Right lobe of liver (tissue), 6 donors: ENCODE results near the gene KHDC1L. TPM values are rescaled to one million over a fixed set of nuclear protein-coding genes. Genes with fewer than 3 reads are reported as not detected.
"Not testable (repeated sequence)": the region's sequence is repeated elsewhere in the genome, so short reads cannot be mapped to it uniquely, and the experiment has no call there.

Experiments
- ATAC-seq, 4 donors: fragments of 200-7000 bp; cut with Tn5 transposase; one replicate each; pipeline ENCODE4 v1.9.1; 2020; ENCODE audit warnings: mild to moderate bottlenecking in 4 of 4, moderate library complexity in 4 of 4
- DNase-seq, 3 donors: peaks; one replicate each; pipeline ENCODE4 v3.0.0-alpha.2; 2020
- H3K27ac ChIP-seq, 3 donors: fragments of 200-600 bp; one replicate each; pipeline ENCODE4 v1.8.0; 2022
- H3K27me3 ChIP-seq, 2 donors: fragments of 200-600 bp; one replicate each; pipeline ENCODE4 v1.8.0; 2022
- H3K36me3 ChIP-seq, 4 donors: fragments of 200-600 bp; sonication (generic) in 1 of 4; one replicate each; pipeline versions ENCODE4 v1.5.1 to v1.8.0; 2017 to 2022; ENCODE audit warnings: control low read depth in 1 of 4
- H3K4me1 ChIP-seq, 4 donors: fragments of 200-600 bp; sonication (generic) in 1 of 4; one replicate each; pipeline versions ENCODE4 v1.5.1 to v1.8.0; 2017 to 2022; ENCODE audit warnings: control low read depth in 1 of 4
- H3K4me3 ChIP-seq, 3 donors: fragments of 200-600 bp; one replicate each; pipeline ENCODE4 v1.8.0; 2022
- H3K9me3 ChIP-seq, 4 donors: fragments of 200-600 bp; sonication (generic) in 1 of 4; one replicate each; pipeline versions ENCODE4 v1.5.1 to v1.8.0; 2017 to 2022; ENCODE audit warnings: control low read depth in 1 of 4
- CTCF ChIP-seq, 4 donors: fragments of 200-600 bp in 3 of 4; fragments of 450-650 bp in 1 of 4; IDR thresholded peaks; one replicate each; pipeline versions ENCODE4 v1.5.1 to v1.8.0; 2016 to 2022; ENCODE audit warnings: antibody characterized with exemption in 4 of 4, mild to moderate bottlenecking in 2 of 4
- POLR2A ChIP-seq: fragments of 450-650 bp; IDR thresholded peaks from one replicate; pipeline ENCODE4 v1.6.1; 2017; ENCODE audit warnings: antibody characterized with exemption, mild to moderate bottlenecking
- WGBS: methylation state at CpG from one replicate; pipeline ENCODE4 v1.1.6; 2018; ENCODE audit warnings: low coverage, low lambda C conversion rate; ENCODE audit not compliant: insufficient coverage; ENCODE audit errors: missing lambda C conversion rate; 5-methylcytosine and 5-hydroxymethylcytosine counted together
- intact Hi-C, 2 donors: fragments of 100-400 bp; cut with DNase I; formaldehyde crosslinking; loops; one replicate each; pipeline versions ENCODE4 v1.11.2 to v1.14.1; 2022
- total RNA-seq, 6 experiments: library from RNA; depleted of rRNA in 2 of 6; stranded (reverse); fragments of >200 nt in 2 of 6; fragmentation: NEBNext Ultra II Directional in 3 of 6; extraction: Animal tissue kit (Norgen Biotek cat#: 25700) in 3 of 6; gene quantifications; one replicate each; pipeline versions ENCODE4 v1.1.0 to v1.2.4, GENCODE V29; 2016 to 2023
- donor health status: DM: no; HTN: yes; CAD: no.
- donor health status: DM: no; HTN: no; CAD: no.
- donor health status: DM: no; HTN: no; CAD: no.
- donor health status: DM: no; HTN: yes; CAD: no.
- donor health status: DM: no; HTN: yes; CAD: no.

Gene KHDC1L
- total RNA-seq, 6 experiments from 2014 or later, result not detected

- Histone ChIP-seq H3K27me3 (no peaks in the 10 kb centered on the region), H3K4me3 (no peak overlapping the region), H3K36me3 (no peaks in the 10 kb centered on the region), H3K4me1 (no peaks in the 10 kb centered on the region), H3K9me3 (no peaks in the 10 kb centered on the region), H3K27ac (no peak overlapping the region)
- 71% methylated on average over 7 of the region's 7 CpGs for WGBS
- DNase-seq (no peak), ATAC-seq (no peak)
- intact Hi-C loops, result no loop called here
- no peak for TF ChIP-seq POLR2A
- no peak for TF ChIP-seq CTCF (IDR thresholded peaks at IDR 0.05)
Measured at GRCh38 chr6:73194744-73195143, 30.6 kb downstream of the KHDC1L start.

GRCh38 chr6:73193302-73193701 lies 32.0 kb downstream of the KHDC1L start:
- intact Hi-C loops, DNase-seq, H3K9me3 ChIP-seq, ATAC-seq, H3K27me3 ChIP-seq, H3K36me3 ChIP-seq, H3K4me3 ChIP-seq, H3K4me1 ChIP-seq, H3K27ac ChIP-seq: not testable (repeated sequence)
- 72% methylated on average over 2 of the region's 4 CpGs for WGBS

GRCh38 chr6:73182021-73182607 lies 43.2 kb downstream of the KHDC1L start:
- H3K4me3 ChIP-seq, result no peak overlapping the region
- no peaks in the 10 kb centered on the region for H3K9me3 ChIP-seq
- H3K27ac ChIP-seq, result no peak overlapping the region
- TF ChIP-seq CTCF (IDR thresholded peaks at IDR 0.05) (no peak), POLR2A (no peak)
- ATAC-seq (no peak), DNase-seq (no peak)
- intact Hi-C loops, result no loop called here
- WGBS, result 70% methylated on average over 2 of the region's 2 CpGs
- H3K4me1 ChIP-seq, result no peaks in the 10 kb centered on the region
- no peaks in the 10 kb centered on the region for H3K36me3 ChIP-seq
- H3K27me3 ChIP-seq, result no peaks in the 10 kb centered on the region

GRCh38 chr6:73180763-73181619 lies 44.3 kb downstream of the KHDC1L start:
- no peaks in the 10 kb centered on the region for H3K4me1 ChIP-seq
- 7% methylated on average over 7 of the region's 7 CpGs for WGBS
- DNase-seq (no peak), ATAC-seq (peak; percentile 90 to 94 (median 94))
- no peak overlapping the region for H3K4me3 ChIP-seq
- intact Hi-C loops, result no loop called here
- no peaks in the 10 kb centered on the region for H3K36me3 ChIP-seq
- no peaks in the 10 kb centered on the region for H3K27me3 ChIP-seq
- no peaks in the 10 kb centered on the region for H3K9me3 ChIP-seq
- TF ChIP-seq POLR2A (no peak), CTCF (IDR thresholded peaks at IDR 0.05) (peak; percentile 70 to 81 (median 76))
- no peak overlapping the region for H3K27ac ChIP-seq

- Histone ChIP-seq H3K4me3 (no peak overlapping the region), H3K27me3 (no peaks in the 10 kb centered on the region), H3K36me3 (no peaks in the 10 kb centered on the region), H3K27ac (no peak overlapping the region), H3K4me1 (no peaks in the 10 kb centered on the region), H3K9me3 (no peaks in the 10 kb centered on the region)
- TF ChIP-seq CTCF (IDR thresholded peaks at IDR 0.05), result no peak
- no peak for TF ChIP-seq POLR2A
- ATAC-seq (no peak), DNase-seq (no peak)
- WGBS, result 37% methylated on average over 5 of the region's 6 CpGs
- intact Hi-C loops, result no loop called here
Measured at GRCh38 chr6:73180076-73180738, 45.1 kb downstream of the KHDC1L start.
